Measurements from ENCODE around the gene KRTAP2-2. TPM values are rescaled to one million over a fixed set of nuclear protein-coding genes. Genes with fewer than 3 reads are reported as not detected.
"Not testable (repeated sequence)": the region's sequence is repeated elsewhere in the genome, so short reads cannot be mapped to it uniquely, and the experiment has no call there.

KRTAP2-2 gene
- total RNA-seq, 1 donor from 2014 or later: not detected

- intact Hi-C loops (cut with DNase I): no loop called here
- H3K27me3 ChIP-seq: no peaks in the 10 kb centered on the region
- H3K27ac ChIP-seq: no peak overlapping the region
- no peaks in the 10 kb centered on the region for H3K9me3 ChIP-seq
- no peak for TF ChIP-seq CTCF (IDR thresholded peaks at IDR 0.05)
- H3K36me3 ChIP-seq: no peaks in the 10 kb centered on the region
- DNase-seq (ENCODE audit: low spot score in 2 of 2): no peak
- H3K4me3 ChIP-seq: no peak overlapping the region
- no peaks in the 10 kb centered on the region for H3K4me1 ChIP-seq
Observed at GRCh38 chr17:41042953-41043352, 12.1 kb downstream of the KRTAP2-2 start.

- H3K9me3 ChIP-seq; DNase-seq (ENCODE audit: low spot score in 2 of 2); intact Hi-C loops (cut with DNase I); H3K36me3 ChIP-seq; H3K27ac ChIP-seq; H3K4me3 ChIP-seq; H3K4me1 ChIP-seq; H3K27me3 ChIP-seq: not testable (repeated sequence)
Observed at GRCh38 chr17:41040783-41041571, 14.1 kb downstream of the KRTAP2-2 start, which contains the start of gene KRTAP1-1. TSS of gene KRTAP1-1 (minus strand) at chr17:41041450. CDS start at chr17:41041397, 53 bp downstream.

GRCh38 chr17:41037853-41038350, 17.1 kb downstream of the KRTAP2-2 start:
- DNase-seq (ENCODE audit: low spot score in 2 of 2): no peak
- Histone ChIP-seq H3K9me3 (no peaks in the 10 kb centered on the region), H3K27ac (no peak overlapping the region), H3K27me3 (no peaks in the 10 kb centered on the region), H3K36me3 (no peaks in the 10 kb centered on the region), H3K4me1 (no peaks in the 10 kb centered on the region), H3K4me3 (no peak overlapping the region)
- intact Hi-C loops (cut with DNase I): no loop called here
- TF ChIP-seq CTCF (IDR thresholded peaks at IDR 0.05): no peak

GRCh38 chr17:41034346-41034935, 20.6 kb downstream of the KRTAP2-2 start, which contains the start of gene KRTAP1-3:
TSS of gene KRTAP1-3 (minus strand) at chr17:41034874. CDS start at chr17:41034821, 53 bp downstream.
- not testable (repeated sequence) for H3K4me3 ChIP-seq

GRCh38 chr17:41029633-41030245, 25.3 kb downstream of the KRTAP2-2 start, which contains the start of gene KRTAP1-4:
TSS of gene KRTAP1-4 (minus strand) at chr17:41030195. CDS start at chr17:41030078, 117 bp downstream.
- Histone ChIP-seq H3K27ac (no peak within 1 kb of the TSS), H3K9me3 (no peaks in the 10 kb centered on the region), H3K27me3 (peaks cover 5% of the 10 kb centered on the region), H3K4me1 (no peaks in the 10 kb centered on the region), H3K4me3 (no peak within 1 kb of the TSS), H3K36me3 (no peaks in the 10 kb centered on the region)
- no peak for TF ChIP-seq CTCF (IDR thresholded peaks at IDR 0.05)
- intact Hi-C loops (cut with DNase I): no loop called here
- DNase-seq (ENCODE audit: low spot score in 2 of 2): no peak

More at GRCh38 chr17:41034346-41034935, 20.6 kb downstream of the KRTAP2-2 start, which contains the start of gene KRTAP1-3:
- H3K4me1 ChIP-seq; H3K9me3 ChIP-seq; intact Hi-C loops (cut with DNase I); H3K27ac ChIP-seq; DNase-seq (ENCODE audit: low spot score in 2 of 2); H3K36me3 ChIP-seq; H3K27me3 ChIP-seq: not testable (repeated sequence)

- TF ChIP-seq CTCF (IDR thresholded peaks at IDR 0.05): no peak
- no peak for DNase-seq (ENCODE audit: low spot score in 2 of 2)
- H3K27me3 ChIP-seq: peaks cover 5% of the 10 kb centered on the region
- H3K4me3 ChIP-seq: no peak within 1 kb of the TSS
- H3K9me3 ChIP-seq: no peaks in the 10 kb centered on the region
- no peak within 1 kb of the TSS for H3K27ac ChIP-seq
- no peaks in the 10 kb centered on the region for H3K36me3 ChIP-seq
- intact Hi-C loops (cut with DNase I): no loop called here
- H3K4me1 ChIP-seq: no peaks in the 10 kb centered on the region
Observed at GRCh38 chr17:41026715-41027471, 28.1 kb downstream of the KRTAP2-2 start, which contains the start of gene KRTAP1-5. TSS of gene KRTAP1-5 (minus strand) at chr17:41027208. CDS start at chr17:41027155, 53 bp downstream.

All from ascending aorta (tissue), 2 donors.